Sciatic nerve (tissue), 2 donors: Measurements from ENCODE around the gene POC1A. TPM values are rescaled to one million over a fixed set of nuclear protein-coding genes. Genes with fewer than 3 reads are reported as not detected.
"Not testable (repeated sequence)": the region's sequence is repeated elsewhere in the genome, so short reads cannot be mapped to it uniquely, and the experiment has no call there.

Experiments used
- ATAC-seq: fragments of 200-7000 bp; cut with Tn5 transposase; one replicate; pipeline ENCODE4 v1.9.1; 2020; ENCODE audit warnings: mild to moderate bottlenecking, moderate library complexity
- DNase-seq: peaks from one replicate; pipeline ENCODE4 v3.0.0-alpha.2; 2020; ENCODE audit warnings: low spot score
- intact Hi-C: fragments of 100-400 bp; cut with DNase I; formaldehyde crosslinking; loops from one replicate; pipeline ENCODE4 v1.14.2; 2022
- total RNA-seq: library from RNA; stranded (reverse); fragmentation: NEBNext Ultra II Directional; extraction: Animal tissue kit (Norgen Biotek cat#: 25700); gene quantifications from one replicate; pipeline ENCODE4 v1.2.1, GENCODE V29; 2021
- donor health status: DM: no; HTN: no; CAD: no.
- donor health status: DM: no; HTN: no; CAD: no.

Gene POC1A
- total RNA-seq, 1 donor from 2014 or later = 2.1 TPM

DNA sequence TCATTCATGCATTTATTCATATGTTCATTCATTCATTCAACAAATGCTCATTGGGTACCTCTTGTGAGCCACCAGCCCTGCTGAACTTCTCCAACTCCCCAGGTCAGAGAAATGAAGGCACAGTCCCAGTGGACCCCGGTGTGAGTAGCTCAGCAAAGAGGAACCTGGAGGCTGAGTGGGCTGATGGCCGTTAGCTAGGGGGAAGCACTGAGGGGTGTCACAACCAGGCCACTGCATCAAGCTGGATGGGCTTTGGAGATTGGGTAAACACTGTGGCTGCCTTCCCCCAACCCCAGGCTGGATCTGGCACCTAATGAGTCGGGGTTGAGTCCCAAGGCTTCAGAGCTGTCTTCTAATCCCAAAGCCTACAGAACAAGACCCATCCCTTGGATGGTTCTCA, 31.6 kb upstream of the POC1A start:
- ATAC-seq (no peak), DNase-seq (no peak)
- intact Hi-C loops = no loop called here

DNA sequence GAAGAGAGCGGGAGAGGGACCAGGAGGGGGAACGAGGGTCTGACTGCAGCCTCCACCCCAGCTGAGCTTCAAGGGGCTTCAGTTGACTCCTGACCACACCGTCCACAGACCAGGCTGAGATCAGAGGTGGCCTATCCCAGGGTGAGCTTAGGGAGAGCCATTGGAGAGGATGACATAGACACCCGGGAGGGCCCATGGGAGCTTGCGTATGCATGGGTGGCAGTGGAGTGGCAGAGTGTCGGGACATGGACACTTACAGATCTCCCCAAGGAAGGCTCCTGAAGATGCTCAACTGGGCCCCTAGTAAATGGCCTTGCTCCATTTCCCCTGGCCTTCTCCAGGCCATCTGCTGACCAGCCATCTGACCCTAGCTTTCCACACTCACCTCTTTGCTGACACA, 31.1 kb upstream of the POC1A start:
- ATAC-seq (no peak), DNase-seq (no peak)
- intact Hi-C loops = no loop called here

DNA sequence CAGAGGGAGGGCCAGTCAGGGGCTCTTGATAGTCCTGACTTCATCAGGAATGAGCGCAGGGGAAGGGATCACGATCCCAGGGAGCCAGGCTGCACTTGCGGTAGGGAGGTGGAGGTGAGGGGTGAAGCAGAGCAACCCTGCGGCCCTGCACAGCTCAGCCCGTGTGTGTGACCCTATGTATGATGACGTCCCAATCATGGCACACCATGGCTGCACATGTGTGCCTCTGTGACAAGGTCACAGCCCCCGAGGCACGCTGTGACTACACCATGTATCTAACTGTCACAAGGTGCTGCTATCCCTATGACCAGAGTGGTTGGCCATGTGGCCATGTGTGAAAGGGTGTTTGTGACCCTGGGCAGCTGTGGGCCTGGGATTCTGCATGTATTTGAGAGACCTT, 30.5 kb upstream of the POC1A start:
- DNase-seq (peak; percentile 35), ATAC-seq (no peak)
- intact Hi-C loops = no loop called here

DNA sequence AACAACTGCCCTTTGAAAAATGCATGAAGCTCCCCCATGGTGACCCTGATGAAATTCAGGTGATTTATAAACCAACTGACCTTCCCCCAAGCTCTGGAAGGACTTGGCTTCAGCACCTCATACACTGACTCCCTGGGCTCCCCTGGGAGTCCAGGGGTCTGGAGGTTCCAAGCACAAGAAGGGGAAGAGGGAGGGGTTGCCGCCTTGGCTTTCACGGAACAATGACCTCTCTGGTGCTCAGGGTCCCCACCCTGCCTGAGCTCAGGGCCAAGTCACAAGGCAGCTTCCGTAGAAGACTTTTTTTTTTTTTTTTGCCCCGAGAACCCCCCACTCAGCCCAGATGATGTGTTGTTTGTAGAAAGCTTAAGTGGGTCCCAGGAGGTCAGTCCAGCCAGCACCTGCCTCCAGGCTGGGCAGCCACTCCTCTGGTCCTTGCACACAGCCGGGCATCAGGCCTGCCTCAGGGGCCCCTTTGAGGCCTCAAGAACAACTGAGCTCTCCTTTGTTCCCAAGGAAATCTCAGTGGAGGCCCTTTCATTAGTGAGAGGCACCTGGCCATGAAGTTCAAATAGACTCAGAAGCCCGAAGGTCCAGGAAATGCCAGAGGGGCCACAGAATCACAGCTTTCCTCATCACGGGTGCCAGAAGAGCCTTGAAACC, 29.7 kb upstream of the POC1A start:
- peak; percentile 36 for DNase-seq
- ATAC-seq = peak; percentile 50
- intact Hi-C loops = no loop called here

- intact Hi-C loops = no loop called here
- ATAC-seq (no peak), DNase-seq (no peak)
Measured at GRCh38 chr3:52182691-52183090, 28.5 kb upstream of the POC1A start.

DNA sequence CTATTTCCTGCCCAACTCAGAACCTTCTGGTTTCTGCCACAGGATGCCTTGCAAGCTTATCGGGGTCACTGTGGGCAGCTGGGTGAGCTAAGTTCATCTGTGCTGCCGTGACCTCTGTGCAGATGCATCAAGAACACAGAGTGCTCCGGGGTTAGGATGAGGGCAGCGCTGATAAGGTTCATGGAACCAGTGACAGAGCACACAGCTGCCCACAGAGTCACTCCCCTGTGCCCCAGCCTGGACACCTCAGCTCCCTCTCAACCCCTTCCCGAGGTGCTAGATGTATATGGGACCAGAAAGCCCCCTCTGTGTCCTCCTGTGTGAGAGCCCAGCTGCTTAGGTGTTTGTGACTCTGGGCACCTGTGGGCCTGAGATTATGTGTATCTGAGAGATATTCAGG, 28.0 kb upstream of the POC1A start:
- DNase-seq (no peak), ATAC-seq (no peak)
- intact Hi-C loops = no loop called here

DNA sequence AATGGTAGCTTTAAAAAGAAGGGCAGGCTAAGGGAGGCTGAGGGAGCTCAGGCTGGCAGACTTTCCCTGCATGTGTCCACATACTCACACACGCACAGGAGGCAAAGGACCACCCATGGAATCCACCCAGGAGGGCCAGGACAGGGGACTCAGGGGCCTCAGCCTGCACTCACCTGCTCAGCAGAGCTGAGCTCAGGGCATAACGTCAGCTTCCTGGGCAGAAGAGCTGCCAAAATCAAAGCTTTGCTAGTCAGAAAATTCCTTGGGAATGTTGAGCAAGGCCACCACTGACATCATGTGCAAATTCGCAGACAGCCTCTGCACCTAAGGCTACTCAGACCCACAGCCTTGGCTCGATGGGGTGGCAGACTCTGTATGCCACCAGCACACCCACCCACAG, 27.3 kb upstream of the POC1A start:
- DNase-seq = no peak
- intact Hi-C loops = no loop called here
- peak; percentile 42 for ATAC-seq

DNA sequence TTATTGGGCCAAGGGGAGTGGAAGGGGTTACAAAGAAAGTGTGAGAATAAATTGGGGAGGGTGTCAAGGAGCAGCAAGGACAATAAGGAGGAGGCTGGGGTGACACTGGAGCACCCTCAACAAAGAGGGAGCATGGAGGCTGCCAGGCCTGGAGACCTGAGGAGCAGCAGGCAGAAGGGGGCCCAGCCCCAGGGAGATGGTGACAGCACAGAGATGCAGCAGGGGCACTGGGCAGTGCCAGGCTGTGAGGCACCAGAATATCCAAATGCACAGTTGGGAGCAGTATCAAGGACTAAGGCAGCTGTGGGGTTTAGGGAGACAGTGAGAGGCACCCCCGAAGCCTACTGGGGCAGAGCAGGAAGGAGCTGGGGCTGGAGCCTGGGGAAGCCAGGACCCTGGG, 24.3 kb upstream of the POC1A start:
- DNase-seq (no peak), ATAC-seq (no peak)
- intact Hi-C loops = no loop called here

- DNase-seq, ATAC-seq, intact Hi-C loops: not testable (repeated sequence)
Measured at GRCh38 chr3:52178126-52178525, 23.9 kb upstream of the POC1A start.

DNA sequence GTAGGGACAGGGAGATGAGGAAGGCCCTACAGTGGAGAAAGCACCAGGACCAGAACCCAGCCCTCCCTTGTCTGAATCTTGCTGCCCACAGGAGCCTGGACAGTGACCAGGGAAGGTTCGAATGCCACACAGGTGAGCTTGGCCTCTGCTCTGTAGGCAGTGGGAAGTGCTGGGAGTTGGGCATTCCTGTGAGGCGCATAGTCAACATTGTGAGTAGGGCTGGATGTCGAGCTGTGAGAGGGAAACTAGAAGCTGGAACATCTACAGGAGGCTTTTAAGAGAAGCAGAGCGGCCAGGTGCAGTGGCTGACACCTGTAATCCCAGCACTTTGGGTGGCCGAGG, 23.4 kb upstream of the POC1A start:
- ATAC-seq = no peak
- intact Hi-C loops = no loop called here
- DNase-seq = peak; percentile 37

- intact Hi-C loops = no loop called here
- DNase-seq (peak; percentile 45), ATAC-seq (no peak)
Measured at GRCh38 chr3:52176951-52177700, 22.9 kb upstream of the POC1A start.

DNA sequence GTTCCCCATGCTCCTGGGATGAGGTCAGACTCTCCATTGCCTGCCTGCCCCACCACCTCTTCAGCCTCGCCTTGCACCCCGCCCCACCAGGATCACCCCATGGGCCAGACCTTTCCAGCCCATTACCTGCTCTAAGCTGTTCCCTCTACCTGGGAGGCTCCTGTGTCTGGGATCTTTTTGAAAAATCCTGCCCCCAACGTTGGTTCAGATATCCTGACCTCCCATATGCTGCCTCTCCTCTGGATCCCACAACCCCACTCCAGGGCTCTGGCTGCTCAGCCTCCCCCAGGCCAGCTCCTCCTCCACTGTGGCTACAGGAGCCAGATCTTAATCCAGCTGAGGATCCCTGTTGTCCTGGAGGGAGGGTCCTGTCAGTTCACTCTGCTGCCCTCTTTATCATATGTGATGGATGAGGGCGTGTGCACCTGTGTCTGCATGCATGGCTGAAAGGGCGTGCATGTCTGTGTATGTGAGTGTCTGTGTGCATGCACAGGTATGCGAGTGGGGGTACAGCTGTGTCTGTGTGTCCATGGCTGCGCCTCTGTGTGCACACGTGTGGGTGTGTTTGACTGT, 22.0 kb upstream of the POC1A start:
- ATAC-seq (no peak), DNase-seq (peak; percentile 35)
- intact Hi-C loops = no loop called here

DNA sequence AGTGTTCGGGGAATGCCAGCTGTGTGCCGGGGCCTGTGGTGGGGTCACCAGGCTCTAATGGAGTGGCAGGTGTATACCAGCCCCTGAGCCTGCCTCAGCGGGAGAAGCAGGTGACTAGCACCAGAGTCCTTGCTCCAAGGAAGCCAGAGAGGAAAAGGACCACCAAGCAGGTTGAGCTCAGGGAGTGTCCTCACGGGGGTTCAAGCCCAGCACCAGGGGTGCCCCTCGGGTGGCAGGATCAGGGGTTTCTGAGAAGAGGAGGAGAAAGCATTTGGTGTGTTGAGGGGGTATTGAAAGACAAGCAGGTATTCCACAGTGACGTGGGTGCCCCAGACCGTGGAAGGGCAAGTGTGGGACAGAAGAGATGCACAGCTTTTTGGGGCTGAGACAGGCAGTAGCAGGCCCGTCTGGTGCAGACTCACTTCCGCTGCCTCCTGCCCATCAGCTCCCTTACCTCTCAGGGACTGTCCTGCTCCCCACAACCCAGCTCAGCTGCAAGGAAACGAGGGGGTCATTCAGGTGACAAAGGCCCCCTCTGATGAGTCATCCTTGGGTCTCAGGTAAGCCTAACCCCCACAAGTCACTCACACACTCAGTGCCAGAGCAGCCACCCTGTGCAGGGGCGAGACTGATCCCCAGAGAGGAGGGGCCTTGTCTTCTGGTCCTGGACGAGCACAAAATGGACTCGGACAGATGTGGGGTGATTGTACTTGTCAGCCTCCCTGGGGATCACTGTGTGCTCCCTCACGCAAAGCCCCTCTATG, 21.4 kb upstream of the POC1A start:
- DNase-seq (no peak), ATAC-seq (no peak)
- intact Hi-C loops = no loop called here

GRCh38 chr3:52174896-52175295, 20.7 kb upstream of the POC1A start:
- no peak for ATAC-seq
- DNase-seq = no peak
- intact Hi-C loops = no loop called here

- intact Hi-C loops = no loop called here
- ATAC-seq = no peak
- DNase-seq = no peak
Measured at GRCh38 chr3:52173101-52173500, 18.9 kb upstream of the POC1A start.

GRCh38 chr3:52172262-52172757, 18.1 kb upstream of the POC1A start:
- DNase-seq (no peak), ATAC-seq (peak; percentile 30)
- intact Hi-C loops = no loop called here

DNA sequence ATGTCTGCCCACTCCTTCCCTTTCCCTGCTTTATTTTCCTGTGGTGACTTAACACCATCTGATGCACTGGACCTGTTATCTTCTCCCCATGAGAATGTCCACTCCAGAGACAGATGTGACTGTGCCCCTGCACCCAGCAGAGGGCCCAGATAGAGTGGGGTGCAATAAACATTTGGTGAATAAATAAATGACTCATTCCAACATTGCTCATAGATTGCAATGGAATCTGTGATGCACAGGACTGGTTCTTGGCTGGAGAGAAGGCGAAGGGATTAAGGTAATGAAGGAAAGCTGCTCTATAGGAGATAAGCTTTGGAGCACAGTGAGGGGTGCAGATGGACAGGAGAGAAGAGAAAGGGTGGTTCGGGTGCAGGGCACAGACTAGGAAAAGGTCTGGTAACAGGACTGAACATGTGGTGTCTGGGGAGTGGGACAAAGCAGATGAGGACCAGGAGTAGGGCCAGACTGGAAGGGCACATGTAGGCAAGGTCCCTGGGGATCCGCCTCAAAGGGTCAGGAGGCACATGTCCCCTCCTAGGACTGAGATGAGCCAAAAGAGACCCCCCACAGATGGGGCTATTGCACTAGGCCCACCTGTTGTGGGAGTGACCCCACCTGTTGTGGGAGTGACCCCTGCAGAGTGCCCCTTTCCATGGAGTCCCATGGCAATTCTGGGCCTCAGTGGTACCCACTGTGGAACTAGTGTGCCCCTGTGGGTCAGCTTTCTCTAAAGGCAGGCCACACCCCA, 17.5 kb upstream of the POC1A start:
- DNase-seq (no peak), ATAC-seq (peak; percentile 16)
- intact Hi-C loops = no loop called here

DNA sequence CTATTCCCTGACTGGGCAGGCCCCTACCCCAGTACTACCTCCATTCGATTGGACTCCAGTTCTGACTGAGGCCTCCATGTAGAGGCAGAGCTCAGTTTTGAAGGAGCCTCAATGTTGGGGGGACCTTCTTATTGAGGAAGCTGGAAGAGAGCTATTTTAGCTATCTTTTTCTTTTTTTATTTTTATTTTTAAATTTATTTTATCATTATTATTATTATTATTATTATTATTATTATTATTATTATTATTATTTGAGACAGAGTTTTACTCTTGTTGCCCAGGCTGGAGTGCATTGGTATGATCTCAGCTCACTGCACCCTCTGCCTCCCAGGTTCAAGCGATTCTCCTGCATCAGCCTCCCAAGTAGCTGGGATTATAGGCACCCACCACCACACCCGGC, 16.0 kb upstream of the POC1A start:
- intact Hi-C loops, DNase-seq, ATAC-seq: not testable (repeated sequence)

GRCh38 chr3:52167240-52167639, 13.0 kb upstream of the POC1A start:
- no peak for DNase-seq

More at GRCh38 chr3:52167240-52167639, 13.0 kb upstream of the POC1A start:
- intact Hi-C loops = no loop called here
- ATAC-seq = no peak
